ENCODE results near the gene PIPOX. TPM values are rescaled to one million over a fixed set of nuclear protein-coding genes. Genes with fewer than 3 reads are reported as not detected.

PIPOX gene
- total RNA-seq, 1 donor, result 1.4 TPM

DNA sequence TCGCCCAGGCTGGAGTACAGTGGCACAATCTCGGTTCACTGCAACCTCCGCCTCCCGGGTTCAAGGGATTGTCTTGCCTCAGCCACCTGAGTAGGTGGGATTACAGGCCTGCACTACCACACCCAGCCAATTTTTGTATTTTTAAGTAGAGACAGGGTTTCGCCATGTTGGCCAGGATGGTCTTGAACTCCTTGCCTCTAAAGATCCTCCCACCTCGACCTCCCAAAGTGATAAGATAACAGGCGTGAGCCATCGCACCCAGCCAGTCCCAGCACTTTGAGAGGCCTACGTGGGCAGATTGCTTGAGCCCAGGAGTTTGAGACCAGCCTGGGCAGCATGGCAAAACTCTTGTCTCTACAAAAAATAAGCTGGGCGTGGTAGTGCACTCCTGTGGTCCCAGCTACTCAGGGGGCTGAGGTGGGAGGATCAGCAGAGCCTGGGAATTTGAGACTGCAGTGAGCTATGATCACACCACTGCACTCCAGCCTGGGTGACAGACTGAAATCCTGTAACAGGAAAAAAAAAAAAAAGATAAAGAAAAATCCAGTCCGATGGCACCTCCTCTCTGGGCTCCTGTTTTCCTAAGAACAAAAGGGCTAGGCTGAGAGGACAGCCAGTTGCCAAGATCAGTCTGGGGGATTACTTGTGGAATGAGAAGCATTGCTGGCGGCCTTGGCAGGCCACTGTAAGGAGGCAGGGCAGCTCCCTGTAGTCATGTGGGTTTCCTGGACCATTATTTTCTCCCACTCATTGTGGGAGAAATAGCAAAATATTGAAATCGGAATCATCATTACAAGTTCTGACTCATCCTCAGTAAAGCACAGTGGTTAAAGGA, 3.0 kb upstream of the PIPOX start:
- peaks cover under 1% of the 10 kb centered on the region for H3K9me3 ChIP-seq (ENCODE audit: low read depth, low read length)
- peaks cover 41% of the 10 kb centered on the region for H3K27me3 ChIP-seq (ENCODE audit: insufficient read depth, low read length)
- no peaks in the 10 kb centered on the region for H4K20me1 ChIP-seq (ENCODE audit: insufficient read depth, low read length)
- H3K36me3 ChIP-seq (ENCODE audit: insufficient read depth, low read length), result no peaks in the 10 kb centered on the region
- peaks cover 30% of the 10 kb centered on the region for H3K4me1 ChIP-seq (ENCODE audit: insufficient read depth, low read length)
- TF ChIP-seq, protein P1, sequence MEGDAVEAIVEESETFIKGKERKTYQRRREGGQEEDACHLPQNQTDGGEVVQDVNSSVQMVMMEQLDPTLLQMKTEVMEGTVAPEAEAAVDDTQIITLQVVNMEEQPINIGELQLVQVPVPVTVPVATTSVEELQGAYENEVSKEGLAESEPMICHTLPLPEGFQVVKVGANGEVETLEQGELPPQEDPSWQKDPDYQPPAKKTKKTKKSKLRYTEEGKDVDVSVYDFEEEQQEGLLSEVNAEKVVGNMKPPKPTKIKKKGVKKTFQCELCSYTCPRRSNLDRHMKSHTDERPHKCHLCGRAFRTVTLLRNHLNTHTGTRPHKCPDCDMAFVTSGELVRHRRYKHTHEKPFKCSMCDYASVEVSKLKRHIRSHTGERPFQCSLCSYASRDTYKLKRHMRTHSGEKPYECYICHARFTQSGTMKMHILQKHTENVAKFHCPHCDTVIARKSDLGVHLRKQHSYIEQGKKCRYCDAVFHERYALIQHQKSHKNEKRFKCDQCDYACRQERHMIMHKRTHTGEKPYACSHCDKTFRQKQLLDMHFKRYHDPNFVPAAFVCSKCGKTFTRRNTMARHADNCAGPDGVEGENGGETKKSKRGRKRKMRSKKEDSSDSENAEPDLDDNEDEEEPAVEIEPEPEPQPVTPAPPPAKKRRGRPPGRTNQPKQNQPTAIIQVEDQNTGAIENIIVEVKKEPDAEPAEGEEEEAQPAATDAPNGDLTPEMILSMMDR (IDR thresholded peaks at IDR 0.05; ENCODE audit: extremely low read depth, low read depth, low read length), result no peak
- peak; percentile 94 for DNase-seq (ENCODE audit: insufficient read length, low spot score, missing footprints)
- no peaks in the 10 kb centered on the region for H3K79me2 ChIP-seq (ENCODE audit: insufficient read depth, low read length)
- no peak overlapping the region for H2AFZ ChIP-seq (ENCODE audit: low read length)
- peak overlapping the region; percentile 43 for H3K27ac ChIP-seq (ENCODE audit: low read depth, low read length)
- H3K4me3 ChIP-seq (ENCODE audit: insufficient read depth, low read length), result no peak overlapping the region
- H3K4me2 ChIP-seq (ENCODE audit: insufficient read depth, low read length), result peak overlapping the region; percentile 20

DNA sequence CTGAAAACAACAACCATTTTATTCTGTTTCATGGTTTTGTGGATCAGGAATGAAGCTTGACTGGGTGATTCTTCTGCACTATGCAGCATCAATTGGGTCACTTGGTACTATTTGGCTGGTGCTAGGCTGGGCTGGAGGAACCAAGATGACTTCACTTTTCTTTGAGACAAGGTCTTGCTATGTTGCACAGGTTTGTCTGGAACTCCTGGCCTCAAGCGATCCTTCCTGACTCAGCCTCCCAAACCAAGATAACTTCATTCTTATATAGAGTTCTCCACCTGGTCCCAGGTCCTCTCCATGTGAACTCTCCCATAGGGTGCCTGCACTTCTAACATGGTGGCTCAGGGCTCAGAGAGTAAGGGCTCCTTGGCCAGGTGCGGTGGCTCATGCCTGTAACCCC, 1.9 kb upstream of the PIPOX start:
- H3K27ac ChIP-seq (ENCODE audit: low read depth, low read length), result no peak overlapping the region
- no peaks in the 10 kb centered on the region for H3K36me3 ChIP-seq (ENCODE audit: insufficient read depth, low read length)
- no peaks in the 10 kb centered on the region for H3K9me3 ChIP-seq (ENCODE audit: low read depth, low read length)
- no peaks in the 10 kb centered on the region for H4K20me1 ChIP-seq (ENCODE audit: insufficient read depth, low read length)
- no peak for DNase-seq (ENCODE audit: insufficient read length, low spot score, missing footprints)
- no peaks in the 10 kb centered on the region for H3K79me2 ChIP-seq (ENCODE audit: insufficient read depth, low read length)
- H3K4me2 ChIP-seq (ENCODE audit: insufficient read depth, low read length), result no peak overlapping the region
- TF ChIP-seq, protein P1 (IDR thresholded peaks at IDR 0.05; ENCODE audit: extremely low read depth, low read depth, low read length), result no peak
- peaks cover 30% of the 10 kb centered on the region for H3K4me1 ChIP-seq (ENCODE audit: insufficient read depth, low read length)
- no peak overlapping the region for H2AFZ ChIP-seq (ENCODE audit: low read length)
- peaks cover 32% of the 10 kb centered on the region for H3K27me3 ChIP-seq (ENCODE audit: insufficient read depth, low read length)
- H3K4me3 ChIP-seq (ENCODE audit: insufficient read depth, low read length), result no peak overlapping the region

DNA sequence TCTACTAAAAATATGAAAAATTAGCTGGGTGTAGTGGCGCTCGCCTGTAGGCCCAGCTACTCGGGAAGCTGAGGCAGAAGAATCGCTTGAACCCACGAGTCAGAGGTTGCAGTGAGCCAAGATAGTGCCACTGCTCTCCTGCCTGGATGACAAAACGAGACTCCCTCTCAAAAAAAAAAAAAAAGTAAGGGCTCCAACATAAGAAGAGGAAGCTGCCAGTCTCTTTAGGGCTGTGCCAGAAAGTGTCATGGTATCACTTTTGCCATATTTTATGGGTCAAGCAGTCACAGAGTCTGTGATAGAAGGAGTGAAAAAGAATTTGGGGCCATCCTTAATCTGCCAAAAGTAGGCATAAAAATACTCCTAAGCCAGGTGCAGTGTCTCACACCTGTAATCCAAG, 1.4 kb upstream of the PIPOX start:
- no peak overlapping the region for H2AFZ ChIP-seq (ENCODE audit: low read length)
- no peak for DNase-seq (ENCODE audit: insufficient read length, low spot score, missing footprints)
- H3K4me2 ChIP-seq (ENCODE audit: insufficient read depth, low read length), result no peak overlapping the region
- TF ChIP-seq, protein P1 (IDR thresholded peaks at IDR 0.05; ENCODE audit: extremely low read depth, low read depth, low read length), result no peak
- H3K36me3 ChIP-seq (ENCODE audit: insufficient read depth, low read length), result no peaks in the 10 kb centered on the region
- H4K20me1 ChIP-seq (ENCODE audit: insufficient read depth, low read length), result no peaks in the 10 kb centered on the region
- H3K79me2 ChIP-seq (ENCODE audit: insufficient read depth, low read length), result no peaks in the 10 kb centered on the region
- H3K4me1 ChIP-seq (ENCODE audit: insufficient read depth, low read length), result peaks cover 30% of the 10 kb centered on the region
- no peak overlapping the region for H3K4me3 ChIP-seq (ENCODE audit: insufficient read depth, low read length)
- no peaks in the 10 kb centered on the region for H3K9me3 ChIP-seq (ENCODE audit: low read depth, low read length)
- no peak overlapping the region for H3K27ac ChIP-seq (ENCODE audit: low read depth, low read length)
- peaks cover 28% of the 10 kb centered on the region for H3K27me3 ChIP-seq (ENCODE audit: insufficient read depth, low read length)

DNA sequence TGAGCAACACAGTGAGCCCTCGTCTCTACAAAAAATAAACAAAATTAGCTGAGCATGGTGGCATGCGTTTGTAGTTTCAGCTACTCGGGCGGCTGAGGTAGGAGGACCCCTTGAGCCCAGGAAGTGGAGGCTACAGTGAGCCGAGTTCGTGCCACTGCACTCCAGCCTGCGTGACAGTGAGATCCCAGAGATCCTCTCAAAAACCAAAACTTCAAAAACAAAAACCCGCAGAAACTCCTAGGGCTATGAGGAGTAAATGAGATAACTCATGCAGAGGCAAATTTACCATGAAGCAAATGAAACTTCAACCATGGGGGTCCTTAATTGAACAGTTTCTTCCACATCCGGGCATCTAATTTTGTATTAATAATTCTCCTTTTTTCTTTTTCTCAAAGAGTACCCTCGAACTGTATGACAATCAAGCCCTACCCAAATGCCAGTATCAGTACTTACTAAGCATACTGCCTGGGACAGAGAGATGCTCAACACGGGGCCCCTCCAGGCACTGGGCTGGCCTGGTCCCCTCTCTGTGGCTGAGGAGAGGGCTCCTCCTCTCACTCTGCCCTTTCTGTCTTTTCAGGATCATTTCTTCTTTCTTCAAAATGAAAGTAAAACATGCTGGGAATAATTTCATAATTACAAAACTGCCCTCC, 789 bp upstream of the PIPOX start:
- Histone ChIP-seq H3K27me3 (ENCODE audit: insufficient read depth, low read length) (peaks cover 22% of the 10 kb centered on the region), H4K20me1 (ENCODE audit: insufficient read depth, low read length) (no peaks in the 10 kb centered on the region), H3K36me3 (ENCODE audit: insufficient read depth, low read length) (no peaks in the 10 kb centered on the region), H3K4me3 (ENCODE audit: insufficient read depth, low read length) (peak overlapping the region; percentile 50), H2AFZ (ENCODE audit: low read length) (peak overlapping the region; percentile 82), H3K27ac (ENCODE audit: low read depth, low read length) (no peak overlapping the region), H3K4me1 (ENCODE audit: insufficient read depth, low read length) (peaks cover 30% of the 10 kb centered on the region), H3K79me2 (ENCODE audit: insufficient read depth, low read length) (no peaks in the 10 kb centered on the region), H3K4me2 (ENCODE audit: insufficient read depth, low read length) (peak overlapping the region; percentile 72), H3K9me3 (ENCODE audit: low read depth, low read length) (no peaks in the 10 kb centered on the region)
- DNase-seq (ENCODE audit: insufficient read length, low spot score, missing footprints), result no peak
- TF ChIP-seq, protein P1 (IDR thresholded peaks at IDR 0.05; ENCODE audit: extremely low read depth, low read depth, low read length), result no peak

All from osteoblast (primary cell).